Measurements from ENCODE around the gene DUSP23. TPM values are rescaled to one million over a fixed set of nuclear protein-coding genes. Genes with fewer than 3 reads are reported as not detected.
A peak's percentile ranks its signal among the peaks of the same experiment; 100 is the strongest.

The DUSP23 gene
- total and polyA plus RNA-seq, 4 donors, result 25.8 to 244 (median 110) TPM

GRCh38 chr1:159746666-159747065 is 34.1 kb upstream of the DUSP23 start:
- Histone ChIP-seq H3K27ac (ENCODE audit: low read depth in 1 of 2, low read length in 1 of 2) (no peak overlapping the region), H3K36me3 (ENCODE audit: control insufficient read depth in 4 of 4, insufficient read depth in 4 of 4, low read length in 4 of 4) (no peaks in the 10 kb centered on the region), H3K9ac (ENCODE audit: insufficient read depth in 1 of 2, low read length in 2 of 2) (no peak overlapping the region), H3K27me3 (ENCODE audit: control insufficient read depth in 3 of 3, insufficient read depth in 3 of 3, low read length in 2 of 3) (no peaks in the 10 kb centered on the region), H3K4me3 (no peak overlapping the region), H3K4me1 (ENCODE audit: control insufficient read depth in 5 of 5, insufficient read depth in 5 of 5, low read length in 5 of 5) (peaks cover 0 to 3% (median 0%) of the 10 kb centered on the region in 5 donors), H3K9me3 (ENCODE audit: control insufficient read depth in 4 of 4, insufficient read depth in 3 of 4, low read length in 3 of 4) (no peaks in the 10 kb centered on the region)
- WGBS, 2 donors, result 30 to 37% methylated on average over 3 of the region's 3 CpGs
- TF ChIP-seq CTCF (IDR thresholded peaks at IDR 0.05; ENCODE audit: control extremely low read depth, extremely low read depth), result no peak
- peak in 1 of 3 donors; percentile 1 for DNase-seq
- no peak for ATAC-seq (ENCODE audit: insufficient read depth, low FRiP score)

GRCh38 chr1:159748370-159748769 is 32.4 kb upstream of the DUSP23 start:
- ATAC-seq (ENCODE audit: insufficient read depth, low FRiP score) (no peak), DNase-seq (no peak)
- whole genome bisulfite sequencing, 2 donors, result 97 to 100% methylated on average over 1 of the region's 1 CpG
- Histone ChIP-seq H3K4me1 (ENCODE audit: control insufficient read depth in 5 of 5, insufficient read depth in 5 of 5, low read length in 5 of 5) (peaks cover 0 to 3% (median 0%) of the 10 kb centered on the region in 5 donors), H3K36me3 (ENCODE audit: control insufficient read depth in 4 of 4, insufficient read depth in 4 of 4, low read length in 4 of 4) (no peaks in the 10 kb centered on the region), H3K4me3 (no peak overlapping the region), H3K9ac (ENCODE audit: insufficient read depth in 1 of 2, low read length in 2 of 2) (no peak overlapping the region), H3K9me3 (ENCODE audit: control insufficient read depth in 4 of 4, insufficient read depth in 3 of 4, low read length in 3 of 4) (no peaks in the 10 kb centered on the region), H3K27me3 (ENCODE audit: control insufficient read depth in 3 of 3, insufficient read depth in 3 of 3, low read length in 2 of 3) (no peaks in the 10 kb centered on the region), H3K27ac (ENCODE audit: low read depth in 1 of 2, low read length in 1 of 2) (no peak overlapping the region)
- no peak for TF ChIP-seq CTCF (IDR thresholded peaks at IDR 0.05; ENCODE audit: control extremely low read depth, extremely low read depth)

- TF ChIP-seq CTCF (IDR thresholded peaks at IDR 0.05; ENCODE audit: control extremely low read depth, extremely low read depth), result no peak
- ATAC-seq (ENCODE audit: insufficient read depth, low FRiP score) (no peak), DNase-seq (no peak)
- Histone ChIP-seq H3K27ac (ENCODE audit: low read depth in 1 of 2, low read length in 1 of 2) (no peak overlapping the region), H3K4me1 (ENCODE audit: control insufficient read depth in 5 of 5, insufficient read depth in 5 of 5, low read length in 5 of 5) (peaks cover 0 to 7% (median 0%) of the 10 kb centered on the region in 5 donors), H3K4me3 (no peak overlapping the region), H3K9ac (ENCODE audit: insufficient read depth in 1 of 2, low read length in 2 of 2) (no peak overlapping the region), H3K27me3 (ENCODE audit: control insufficient read depth in 3 of 3, insufficient read depth in 3 of 3, low read length in 2 of 3) (no peaks in the 10 kb centered on the region), H3K36me3 (ENCODE audit: control insufficient read depth in 4 of 4, insufficient read depth in 4 of 4, low read length in 4 of 4) (no peaks in the 10 kb centered on the region), H3K9me3 (ENCODE audit: control insufficient read depth in 4 of 4, insufficient read depth in 3 of 4, low read length in 3 of 4) (no peaks in the 10 kb centered on the region)
- 69 to 83% methylated on average over 2 of the region's 2 CpGs for WGBS, 2 donors
Measured at GRCh38 chr1:159749630-159750029, 31.1 kb upstream of the DUSP23 start.

- Histone ChIP-seq H3K36me3 (ENCODE audit: control insufficient read depth in 4 of 4, insufficient read depth in 4 of 4, low read length in 4 of 4) (no peaks in the 10 kb centered on the region), H3K27ac (ENCODE audit: low read depth in 1 of 2, low read length in 1 of 2) (no peak overlapping the region), H3K4me1 (ENCODE audit: control insufficient read depth in 5 of 5, insufficient read depth in 5 of 5, low read length in 5 of 5) (peaks cover 0 to 7% (median 0%) of the 10 kb centered on the region in 5 donors), H3K4me3 (no peak overlapping the region), H3K27me3 (ENCODE audit: control insufficient read depth in 3 of 3, insufficient read depth in 3 of 3, low read length in 2 of 3) (no peaks in the 10 kb centered on the region), H3K9ac (ENCODE audit: insufficient read depth in 1 of 2, low read length in 2 of 2) (no peak overlapping the region), H3K9me3 (ENCODE audit: control insufficient read depth in 4 of 4, insufficient read depth in 3 of 4, low read length in 3 of 4) (no peaks in the 10 kb centered on the region)
- TF ChIP-seq CTCF (IDR thresholded peaks at IDR 0.05; ENCODE audit: control extremely low read depth, extremely low read depth), result no peak
- ATAC-seq (ENCODE audit: insufficient read depth, low FRiP score) (no peak), DNase-seq (no peak)
Measured at GRCh38 chr1:159750621-159751020, 30.1 kb upstream of the DUSP23 start.
